ENCODE data around the gene FAM221B. TPM values are rescaled to one million over a fixed set of nuclear protein-coding genes. Genes with fewer than 3 reads are reported as not detected.

Gene FAM221B
- total and polyA plus RNA-seq, 7 donors, result not detected

DNA sequence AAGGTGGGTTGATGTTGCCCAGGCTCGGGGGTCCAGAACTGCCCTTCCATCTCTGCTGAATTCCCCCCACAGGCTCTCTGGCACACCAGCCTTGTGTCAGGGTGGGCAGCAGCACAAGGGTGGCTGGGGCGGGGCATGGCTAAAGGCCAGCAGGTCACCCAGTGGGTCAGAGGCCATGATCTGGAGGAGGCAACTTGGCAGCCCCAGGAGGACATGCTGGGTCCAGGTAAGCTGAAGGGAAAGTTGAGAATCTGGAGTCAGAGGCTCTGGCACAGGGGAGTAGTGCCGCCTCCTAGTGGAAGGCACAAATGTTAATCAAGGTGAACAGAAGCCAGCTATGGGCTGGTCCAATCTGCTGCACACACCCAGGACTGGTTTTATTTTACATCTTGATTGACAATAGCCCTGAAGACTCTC, 6.7 kb upstream of the FAM221B start:
- H3K4me3 ChIP-seq, result no peak overlapping the region
- 77 to 97% (median 79%) methylated on average over 3 of the region's 3 CpGs for WGBS, 3 donors
- ATAC-seq, result peak; percentile 55 to 65 (median 62)
- DNase-seq, result no peak
- peak overlapping the region; percentile 58 for H3K27ac ChIP-seq
- H3K27me3 ChIP-seq (ENCODE audit: insufficient read depth in 3 of 3, low read length in 2 of 3), result no peaks in the 10 kb centered on the region
- peak; percentile 28 for TF ChIP-seq CTCF (IDR thresholded peaks at IDR 0.05)
- no peaks in the 10 kb centered on the region for H3K9me3 ChIP-seq
- intact Hi-C loops (cut with DNase I), result no loop called here
- H3K4me1 ChIP-seq, result peaks cover 51% of the 10 kb centered on the region
- no peaks in the 10 kb centered on the region for H3K36me3 ChIP-seq (ENCODE audit: insufficient read depth in 1 of 2, low read depth in 1 of 2)

GRCh38 chr9:35834260-35835215, 6.0 kb upstream of the FAM221B start:
- Histone ChIP-seq H3K4me3 (no peak overlapping the region), H3K27me3 (ENCODE audit: insufficient read depth in 3 of 3, low read length in 2 of 3) (no peaks in the 10 kb centered on the region), H3K36me3 (ENCODE audit: insufficient read depth in 1 of 2, low read depth in 1 of 2) (no peaks in the 10 kb centered on the region), H3K4me1 (peaks cover 57% of the 10 kb centered on the region), H3K27ac (peak overlapping the region; percentile 58), H3K9me3 (no peaks in the 10 kb centered on the region)
- intact Hi-C loops (cut with DNase I), result no loop called here
- no peak for DNase-seq
- WGBS, 3 donors, result 63 to 65% (median 64%) methylated on average over 14 of the region's 14 CpGs
- peak; percentile 29 to 60 (median 48) for ATAC-seq
- TF ChIP-seq CTCF (IDR thresholded peaks at IDR 0.05), result no peak

DNA sequence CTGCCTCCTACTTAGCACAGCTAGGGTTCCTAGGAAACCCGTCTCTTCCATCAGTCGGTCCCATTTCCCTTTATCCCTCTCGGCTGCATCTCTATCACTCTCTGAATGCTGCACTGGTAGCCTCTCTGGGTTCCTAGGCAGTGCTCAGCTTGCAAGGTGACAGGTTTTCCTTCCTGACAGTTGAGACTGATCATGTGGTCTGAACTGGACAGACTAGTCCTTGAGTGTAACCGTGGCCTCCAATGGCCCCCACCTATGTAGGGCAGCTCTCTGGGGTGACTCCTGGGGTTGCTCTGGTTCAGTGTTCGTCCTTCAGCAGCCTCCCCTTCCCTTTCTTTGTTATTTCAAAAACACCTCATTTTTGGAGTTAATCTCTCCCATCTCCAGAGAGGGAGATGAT, 4.3 kb upstream of the FAM221B start:
- peaks cover 57% of the 10 kb centered on the region for H3K4me1 ChIP-seq
- H3K9me3 ChIP-seq, result no peaks in the 10 kb centered on the region
- intact Hi-C loops (cut with DNase I), result no loop called here
- peak overlapping the region; percentile 77 for H3K27ac ChIP-seq
- WGBS, 3 donors, result 58 to 71% (median 68%) methylated on average over 5 of the region's 5 CpGs
- no peaks in the 10 kb centered on the region for H3K27me3 ChIP-seq (ENCODE audit: insufficient read depth in 3 of 3, low read length in 2 of 3)
- no peak for ATAC-seq
- DNase-seq, result no peak
- no peak overlapping the region for H3K4me3 ChIP-seq
- no peak for TF ChIP-seq CTCF (IDR thresholded peaks at IDR 0.05)
- no peaks in the 10 kb centered on the region for H3K36me3 ChIP-seq (ENCODE audit: insufficient read depth in 1 of 2, low read depth in 1 of 2)

DNA sequence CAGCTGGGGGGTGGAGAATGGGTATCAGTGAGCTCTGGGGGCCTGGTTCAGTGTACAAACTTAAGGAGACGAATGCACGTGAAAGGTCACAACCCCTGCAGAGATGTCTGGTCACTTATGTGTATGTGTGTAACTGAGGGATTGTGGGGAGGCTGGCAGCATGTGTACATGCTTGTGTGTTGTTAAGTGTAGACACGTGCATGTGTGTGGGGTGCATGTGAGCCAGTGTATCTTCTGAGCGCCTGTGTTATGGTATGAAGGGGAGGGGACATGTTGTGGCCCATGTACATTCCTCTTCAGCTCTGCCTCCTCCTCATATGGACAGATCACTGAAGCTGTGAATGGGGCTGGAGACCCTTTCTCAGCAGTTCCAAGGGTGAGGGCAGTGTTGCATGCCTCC, 2.5 kb upstream of the FAM221B start:
- ATAC-seq (no peak), DNase-seq (no peak)
- WGBS, 3 donors, result 63 to 69% (median 69%) methylated on average over 4 of the region's 4 CpGs
- Histone ChIP-seq H3K4me1 (peaks cover 58% of the 10 kb centered on the region), H3K9me3 (no peaks in the 10 kb centered on the region), H3K4me3 (peak overlapping the region; percentile 91), H3K27me3 (ENCODE audit: insufficient read depth in 3 of 3, low read length in 2 of 3) (no peaks in the 10 kb centered on the region), H3K36me3 (ENCODE audit: insufficient read depth in 1 of 2, low read depth in 1 of 2) (no peaks in the 10 kb centered on the region), H3K27ac (no peak overlapping the region)
- intact Hi-C loops (cut with DNase I), result no loop called here
- TF ChIP-seq CTCF (IDR thresholded peaks at IDR 0.05), result no peak
